Spinal cord (tissue), 10 donors: Measurements from ENCODE around the gene TDP1. TPM values are rescaled to one million over a fixed set of nuclear protein-coding genes. Genes with fewer than 3 reads are reported as not detected.

ENCODE experiments used
- DNase-seq, 6 donors: peaks; one replicate each; pipeline versions ENCODE4 v3.0.0 to v3.0.0-alpha.2; 2013 to 2015; ENCODE audit warnings: low spot score in 6 of 6, low read depth in 4 of 6
- H3K27ac ChIP-seq: one replicate; pipeline ENCODE4 v1.5.1; 2013; ENCODE audit warnings: low read depth, low read length, control low read depth
- H3K27me3 ChIP-seq: one replicate; pipeline ENCODE4 v1.6.1; 2013; ENCODE audit warnings: low read length; ENCODE audit not compliant: control insufficient read depth, insufficient read depth
- H3K36me3 ChIP-seq: one replicate; pipeline ENCODE4 v1.6.1; 2013; ENCODE audit warnings: low read length; ENCODE audit not compliant: control insufficient read depth, insufficient read depth
- H3K4me1 ChIP-seq: one replicate; pipeline ENCODE4 v1.6.1; 2013; ENCODE audit warnings: low read length; ENCODE audit not compliant: control insufficient read depth, insufficient read depth
- H3K4me3 ChIP-seq: one replicate; pipeline ENCODE4 v1.5.1; 2013; ENCODE audit warnings: low read depth, low read length, control low read depth
- H3K9me3 ChIP-seq: one replicate; pipeline ENCODE4 v1.6.1; 2013; ENCODE audit warnings: low read length; ENCODE audit not compliant: control insufficient read depth, insufficient read depth
- WGBS: methylation state at CpG from one replicate; pipeline ENCODE4 v1.1.5; 2013; ENCODE audit warnings: missing lambda C conversion rate; ENCODE audit not compliant: insufficient coverage; 5-methylcytosine and 5-hydroxymethylcytosine counted together
- polyA plus RNA-seq, 2 donors: library from polyadenylated mRNA; unstranded; fragments of 120-200 nt; gene quantifications; one replicate each; pipeline ENCODE4 v1.2.1, GENCODE V29; 2013; ENCODE audit not compliant: insufficient read length in 2 of 2
- total RNA-seq, 2 donors: library from RNA; depleted of rRNA in 1 of 2; stranded (reverse); fragments of 120-200 nt in 1 of 2; fragments of >200 nt in 1 of 2; gene quantifications; one replicate each; pipeline versions ENCODE4 v1.2.3 to v1.2.4, GENCODE V29; 2013 to 2014
- donor health status: healthy.

Gene TDP1
- total and polyA plus RNA-seq, 4 donors, result 16.5 to 24.5 (median 18.1) TPM

GRCh38 chr14:89933002-89933401 lies 22.7 kb upstream of the TDP1 start:
- H3K4me1 ChIP-seq, result no peaks in the 10 kb centered on the region
- H3K36me3 ChIP-seq, result no peaks in the 10 kb centered on the region
- no CpG with 5 or more reads among the region's 6 CpGs for WGBS
- no peak overlapping the region for H3K27ac ChIP-seq
- no peaks in the 10 kb centered on the region for H3K27me3 ChIP-seq
- H3K9me3 ChIP-seq, result no peaks in the 10 kb centered on the region
- DNase-seq, result peak in 1 of 6 donors; percentile 81
- no peak overlapping the region for H3K4me3 ChIP-seq

- no peaks in the 10 kb centered on the region for H3K4me1 ChIP-seq
- H3K4me3 ChIP-seq, result no peak overlapping the region
- H3K27me3 ChIP-seq, result no peaks in the 10 kb centered on the region
- DNase-seq, result peak in 1 of 6 donors; percentile 73
- WGBS, result 100% methylated on average over 1 of the region's 3 CpGs
- H3K36me3 ChIP-seq, result no peaks in the 10 kb centered on the region
- H3K27ac ChIP-seq, result no peak overlapping the region
- H3K9me3 ChIP-seq, result no peaks in the 10 kb centered on the region
These were observed 19.0 kb upstream of the TDP1 start for GRCh38 chr14:89936654-89937185.

- no peak for DNase-seq
- no CpG with 5 or more reads among the region's 2 CpGs for WGBS
These were observed 13.8 kb upstream of the TDP1 start for GRCh38 chr14:89941830-89942377.

GRCh38 chr14:89947344-89947743 lies 8.4 kb upstream of the TDP1 start:
- Histone ChIP-seq H3K4me1 (no peaks in the 10 kb centered on the region), H3K9me3 (no peaks in the 10 kb centered on the region), H3K27me3 (no peaks in the 10 kb centered on the region), H3K4me3 (no peak overlapping the region), H3K36me3 (peaks cover 4% of the 10 kb centered on the region), H3K27ac (no peak overlapping the region)
- no peak for DNase-seq

More at GRCh38 chr14:89941830-89942377, 13.8 kb upstream of the TDP1 start:
- no peak overlapping the region for H3K27ac ChIP-seq
- no peaks in the 10 kb centered on the region for H3K36me3 ChIP-seq
- no peak overlapping the region for H3K4me3 ChIP-seq
- H3K4me1 ChIP-seq, result no peaks in the 10 kb centered on the region
- H3K27me3 ChIP-seq, result no peaks in the 10 kb centered on the region
- no peaks in the 10 kb centered on the region for H3K9me3 ChIP-seq

- Histone ChIP-seq H3K36me3 (peaks cover 5% of the 10 kb centered on the region), H3K9me3 (no peaks in the 10 kb centered on the region), H3K4me1 (peaks cover 17% of the 10 kb centered on the region), H3K27me3 (no peaks in the 10 kb centered on the region), H3K27ac (no peak overlapping the region), H3K4me3 (no peak overlapping the region)
- no peak for DNase-seq
- 88% methylated on average over 1 of the region's 2 CpGs for WGBS
These were observed 3.2 kb upstream of the TDP1 start for GRCh38 chr14:89952576-89952975.

- 86% methylated on average over 1 of the region's 1 CpG for WGBS
- Histone ChIP-seq H3K4me3 (peak overlapping the region; percentile 82), H3K27ac (no peak overlapping the region)
These were observed 2.1 kb upstream of the TDP1 start for GRCh38 chr14:89953602-89954001.

GRCh38 chr14:89954070-89955021 lies 1.4 kb upstream of the TDP1 start, which contains the start of gene EFCAB11:
Gene EFCAB11, minus strand, starts transcription at chr14:89954730. Its CDS starts 70 bp downstream, at chr14:89954660.
- H3K27me3 ChIP-seq, result no peaks in the 10 kb centered on the region
- no peaks in the 10 kb centered on the region for H3K9me3 ChIP-seq
- peak; percentile 98 to 100 (median 98) for DNase-seq
- peaks cover 24% of the 10 kb centered on the region for H3K4me1 ChIP-seq
- 0% methylated on average over 37 of the region's 44 CpGs for WGBS
- peak within 1 kb of the TSS; percentile 82 for H3K4me3 ChIP-seq
- peak within 1 kb of the TSS; percentile 93 for H3K27ac ChIP-seq
- peaks cover 10% of the 10 kb centered on the region for H3K36me3 ChIP-seq

More at GRCh38 chr14:89953602-89954001, 2.1 kb upstream of the TDP1 start:
- no peak for DNase-seq
- Histone ChIP-seq H3K4me1 (peaks cover 24% of the 10 kb centered on the region), H3K9me3 (no peaks in the 10 kb centered on the region), H3K36me3 (peaks cover 11% of the 10 kb centered on the region), H3K27me3 (no peaks in the 10 kb centered on the region)

- Histone ChIP-seq H3K4me3 (peak overlapping the region; percentile 82), H3K9me3 (no peaks in the 10 kb centered on the region), H3K27ac (peak overlapping the region; percentile 82), H3K4me1 (peaks cover 24% of the 10 kb centered on the region), H3K27me3 (no peaks in the 10 kb centered on the region), H3K36me3 (peaks cover 9% of the 10 kb centered on the region)
- 8% methylated on average over 11 of the region's 20 CpGs for WGBS
- no peak for DNase-seq
These were observed 544 bp upstream of the TDP1 start for GRCh38 chr14:89955022-89955744.

- H3K4me3 ChIP-seq, result peak overlapping the region; percentile 82
- WGBS, result 28% methylated on average over 11 of the region's 15 CpGs
- no peak for DNase-seq
- peak overlapping the region; percentile 84 for H3K27ac ChIP-seq
- H3K4me1 ChIP-seq, result peaks cover 24% of the 10 kb centered on the region
- peaks cover 7% of the 10 kb centered on the region for H3K36me3 ChIP-seq
- no peaks in the 10 kb centered on the region for H3K27me3 ChIP-seq
- no peaks in the 10 kb centered on the region for H3K9me3 ChIP-seq
These were observed 908 bp downstream of the TDP1 start for GRCh38 chr14:89956661-89957009.
